Gastrocnemius medialis (tissue), 4 donors: ENCODE data around the gene PCSK4. TPM values are rescaled to one million over a fixed set of nuclear protein-coding genes. Genes with fewer than 3 reads are reported as not detected.

Experiments used
- ATAC-seq, 2 donors: fragments of 150-250 bp; one replicate each; pipeline ENCODE4 v1.9.1; 2016
- DNase-seq, 2 donors: peaks; one replicate each; pipeline ENCODE4 v3.0.0-alpha.2; 2019
- H3K27ac ChIP-seq, 4 donors: fragments of 200-600 bp; sonication (generic); 1 replicate in 1 of 4; 2 replicates in 3 of 4; pipeline ENCODE4 v1.5.1; 2016 to 2018; ENCODE audit warnings: mild to moderate bottlenecking in 2 of 4, moderate library complexity in 1 of 4
- H3K27me3 ChIP-seq, 3 donors: fragments of 200-600 bp; sonication (generic) in 2 of 3; 1 replicate in 1 of 3; 2 replicates in 2 of 3; pipeline versions ENCODE4 v1.5.1 to v1.6.0; 2016 to 2019; ENCODE audit warnings: mild to moderate bottlenecking in 1 of 3, moderate library complexity in 1 of 3
- H3K36me3 ChIP-seq, 2 donors: fragments of 200-600 bp; sonication (generic) in 1 of 2; one replicate each; pipeline ENCODE4 v1.5.1; 2017 to 2018
- H3K4me1 ChIP-seq, 2 donors: fragments of 200-600 bp; sonication (generic) in 1 of 2; one replicate each; pipeline ENCODE4 v1.5.1; 2016 to 2017; ENCODE audit warnings: mild to moderate bottlenecking in 2 of 2
- H3K4me3 ChIP-seq, 4 donors: fragments of 200-600 bp; sonication (generic) in 3 of 4; 1 replicate in 1 of 4; 2 replicates in 3 of 4; pipeline ENCODE4 v1.5.1; 2016 to 2019; ENCODE audit warnings: mild to moderate bottlenecking in 2 of 4
- H3K9me3 ChIP-seq, 3 donors: fragments of 200-600 bp; sonication (generic) in 2 of 3; 1 replicate in 1 of 3; 2 replicates in 2 of 3; pipeline ENCODE4 v1.5.1; 2016 to 2019
- CTCF ChIP-seq, 5 experiments: fragments of 450-650 bp in 3 of 5; fragments of 200-600 bp in 2 of 5; sonication (generic) in 2 of 5; IDR thresholded peaks in 4 of 5; conservative IDR thresholded peaks in 1 of 5; 1 replicate in 4 of 5; 2 replicates in 1 of 5; pipeline ENCODE4 v1.5.1; 2016 to 2019; ENCODE audit warnings: antibody characterized with exemption in 5 of 5, mild to moderate bottlenecking in 3 of 5, moderate library complexity in 3 of 5
- POLR2A ChIP-seq, 2 donors: fragments of 450-650 bp; IDR thresholded peaks; one replicate each; pipeline ENCODE4 v1.6.1; 2017; ENCODE audit warnings: antibody characterized with exemption in 2 of 2, mild to moderate bottlenecking in 2 of 2, moderate library complexity in 2 of 2
- in situ Hi-C, 4 donors: fragments of 200-750 bp; cut with MboI; loops; one replicate each; pipeline versions ENCODE4 v1.15.0 to v1.8.0; 2017; ENCODE audit warnings: low sequenced_read_pairs in 4 of 4
- intact Hi-C: fragments of 100-400 bp; cut with DNase I; formaldehyde crosslinking; loops from one replicate; pipeline ENCODE4 v1.15.1; 2023; ENCODE audit warnings: low total_unique reads
- total RNA-seq, 4 donors: library from RNA; depleted of rRNA; stranded (reverse); fragments of >200 nt; gene quantifications; one replicate each; pipeline versions ENCODE4 v1.1.0 to v1.2.3, GENCODE V29; 2016

The PCSK4 gene
- total RNA-seq, 4 donors from 2014 or later: 0.12 to 0.60 (median 0.37) TPM

DNA sequence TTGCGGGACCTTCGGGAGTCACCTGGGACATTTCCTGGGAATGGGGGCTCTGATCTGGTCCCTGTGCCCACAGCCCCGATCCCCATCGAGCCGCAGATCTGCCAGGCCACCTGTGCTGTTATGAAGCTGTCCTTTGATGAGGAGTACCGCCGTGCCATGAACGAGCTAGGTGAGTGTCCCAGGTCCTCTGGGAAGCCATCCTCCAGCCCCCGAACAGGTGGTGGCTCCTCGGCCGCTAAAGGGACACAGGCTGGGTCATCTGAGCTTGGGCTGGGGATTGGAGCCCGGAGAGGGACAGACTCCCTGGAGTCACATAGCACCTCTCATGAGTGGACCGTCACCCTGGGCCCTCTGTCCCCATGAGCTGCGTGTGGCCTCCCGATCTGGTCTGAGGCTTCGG, 32.3 kb downstream of the PCSK4 start:
- no peak for TF ChIP-seq POLR2A (IDR thresholded peaks at IDR 0.05)
- no peak for TF ChIP-seq CTCF (IDR thresholded peaks at IDR 0.05 in 4 of 5, conservative IDR thresholded peaks at IDR 0.05 in 1 of 5)
- DNase-seq (no peak), ATAC-seq (no peak)
- intact Hi-C loops (no loop called here), in situ Hi-C loops (no loop called here)
- Histone ChIP-seq H3K9me3 (no peaks in the 10 kb centered on the region), H3K4me1 (peaks cover 0 to 9% of the 10 kb centered on the region in 2 donors), H3K4me3 (no peak overlapping the region), H3K27me3 (peaks cover 45 to 61% (median 46%) of the 10 kb centered on the region in 3 donors), H3K36me3 (no peaks in the 10 kb centered on the region), H3K27ac (no peak overlapping the region)

DNA sequence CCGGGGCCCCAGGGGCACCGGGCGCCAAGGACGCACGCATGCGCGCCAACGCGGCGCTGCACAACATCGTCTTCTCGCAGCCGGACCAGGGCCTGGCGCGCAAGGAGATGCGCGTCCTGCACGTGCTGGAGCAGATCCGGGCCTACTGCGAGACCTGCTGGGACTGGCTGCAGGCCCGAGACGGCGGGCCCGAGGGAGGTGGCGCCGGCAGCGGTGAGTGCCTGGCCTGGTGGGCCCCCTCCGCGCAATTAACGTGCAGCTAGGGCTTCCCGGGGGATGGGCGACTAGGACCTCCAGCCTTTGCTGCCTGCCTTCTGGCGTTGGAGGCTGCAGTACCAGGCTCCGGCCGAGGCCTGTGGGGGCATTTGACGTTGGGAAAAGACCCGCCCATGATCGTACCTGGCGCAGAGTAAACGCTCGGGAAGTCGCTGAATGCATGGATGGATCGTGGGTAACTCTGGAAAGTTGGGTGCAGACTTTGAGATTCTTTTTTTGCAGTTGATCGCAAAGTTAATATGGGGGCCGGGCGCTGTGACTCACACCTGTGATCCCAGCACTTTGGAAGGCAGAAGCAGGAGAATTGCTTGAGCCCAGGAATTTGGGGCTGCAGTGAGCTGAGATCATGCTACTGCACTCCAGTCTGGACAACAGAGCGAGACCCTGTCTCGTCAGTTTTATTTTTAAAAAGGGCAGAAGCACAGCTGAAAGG, 33.0 kb downstream of the PCSK4 start:
- H3K27me3 ChIP-seq: peaks cover 52 to 65% (median 53%) of the 10 kb centered on the region in 3 donors
- no peaks in the 10 kb centered on the region for H3K36me3 ChIP-seq
- no peak overlapping the region for H3K4me3 ChIP-seq
- H3K4me1 ChIP-seq: peaks cover 0 to 9% of the 10 kb centered on the region in 2 donors
- intact Hi-C loops (no loop called here), in situ Hi-C loops (no loop called here)
- H3K27ac ChIP-seq: no peak overlapping the region
- TF ChIP-seq POLR2A (IDR thresholded peaks at IDR 0.05) (no peak), CTCF (IDR thresholded peaks at IDR 0.05 in 4 of 5, conservative IDR thresholded peaks at IDR 0.05 in 1 of 5) (no peak)
- no peak for ATAC-seq
- no peak for DNase-seq
- no peaks in the 10 kb centered on the region for H3K9me3 ChIP-seq

- peaks cover 0 to 9% of the 10 kb centered on the region in 2 donors for H3K4me1 ChIP-seq
- no peak overlapping the region for H3K4me3 ChIP-seq
- H3K36me3 ChIP-seq: no peaks in the 10 kb centered on the region
- H3K27ac ChIP-seq: no peak overlapping the region
- in situ Hi-C loops (no loop called here), intact Hi-C loops (no loop called here)
- no peak for DNase-seq
- H3K9me3 ChIP-seq: no peaks in the 10 kb centered on the region
- TF ChIP-seq POLR2A (IDR thresholded peaks at IDR 0.05) (no peak), CTCF (IDR thresholded peaks at IDR 0.05 in 4 of 5, conservative IDR thresholded peaks at IDR 0.05 in 1 of 5) (no peak)
- ATAC-seq: no peak
- H3K27me3 ChIP-seq: peaks cover 61 to 74% (median 62%) of the 10 kb centered on the region in 3 donors
These were observed 33.8 kb downstream of the PCSK4 start for GRCh38 chr19:1456121-1456900.

DNA sequence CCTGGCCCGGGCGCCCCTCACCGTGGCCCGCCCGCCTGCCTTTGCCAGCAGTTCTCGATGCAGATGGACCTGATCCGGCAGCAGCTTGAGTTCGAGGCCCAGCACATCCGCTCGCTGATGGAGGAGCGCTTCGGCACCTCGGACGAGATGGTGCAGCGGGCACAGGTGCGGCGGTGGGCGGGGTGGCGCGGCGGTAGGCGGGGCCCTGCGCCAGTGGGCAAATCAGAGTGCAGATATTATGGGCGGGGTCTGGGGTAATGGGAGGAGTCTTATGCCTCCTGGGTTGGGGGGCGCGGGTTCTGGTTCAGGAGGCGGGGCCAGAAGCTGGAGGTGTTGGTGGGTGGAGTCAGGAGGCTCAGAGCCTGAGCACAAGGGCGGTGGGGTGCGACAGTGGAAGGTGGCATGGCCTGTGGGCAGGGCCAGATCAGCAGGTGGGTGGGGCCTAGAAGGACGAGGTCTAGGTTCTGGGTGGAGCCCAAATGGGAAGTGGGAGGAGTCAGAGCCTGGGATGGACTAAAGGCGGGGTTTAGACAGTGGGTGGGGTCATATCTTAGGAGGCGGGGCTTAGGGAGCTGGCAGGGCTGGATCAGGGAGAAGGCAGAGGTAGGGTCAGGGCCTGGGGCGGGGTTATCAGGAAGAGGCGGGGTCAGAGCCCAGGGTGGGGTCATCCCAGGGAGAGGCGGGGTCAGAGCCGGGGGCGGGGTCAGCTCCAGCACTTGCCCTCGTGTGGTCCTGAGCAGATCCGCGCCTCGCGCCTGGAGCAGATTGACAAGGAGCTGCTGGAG, 34.6 kb downstream of the PCSK4 start:
- TF ChIP-seq CTCF (IDR thresholded peaks at IDR 0.05 in 4 of 5, conservative IDR thresholded peaks at IDR 0.05 in 1 of 5) (no peak), POLR2A (IDR thresholded peaks at IDR 0.05) (no peak)
- intact Hi-C loops (no loop called here), in situ Hi-C loops (no loop called here)
- DNase-seq: peak in 1 of 2 donors; percentile 36
- Histone ChIP-seq H3K4me3 (no peak overlapping the region), H3K9me3 (no peaks in the 10 kb centered on the region), H3K27me3 (peaks cover 68 to 82% (median 70%) of the 10 kb centered on the region in 3 donors), H3K4me1 (peaks cover 0 to 9% of the 10 kb centered on the region in 2 donors), H3K27ac (no peak overlapping the region), H3K36me3 (no peaks in the 10 kb centered on the region)
- ATAC-seq: peak in 1 of 2 donors; percentile 57
